Fibroblast of lung (primary cell): Measurements from ENCODE around the gene FOXD1.

Source experiments
- CTCF ChIP-seq, 2 donors: IDR thresholded peaks in 1 of 2; conservative IDR thresholded peaks in 1 of 2; 1 replicate in 1 of 2; 2 replicates in 1 of 2; pipeline ENCODE4 v1.5.1; 2011 to 2012; ENCODE audit warnings: low read length in 2 of 2, control low read depth in 1 of 2, inconsistent platforms in 1 of 2, low read depth in 1 of 2, mild to moderate bottlenecking in 1 of 2
- EZH2 ChIP-seq: IDR thresholded peaks from 2 replicates; pipeline ENCODE4 v1.5.1; 2012; ENCODE audit warnings: low read length, control low read depth, mild to moderate bottlenecking; ENCODE audit errors: missing control alignments

DNA sequence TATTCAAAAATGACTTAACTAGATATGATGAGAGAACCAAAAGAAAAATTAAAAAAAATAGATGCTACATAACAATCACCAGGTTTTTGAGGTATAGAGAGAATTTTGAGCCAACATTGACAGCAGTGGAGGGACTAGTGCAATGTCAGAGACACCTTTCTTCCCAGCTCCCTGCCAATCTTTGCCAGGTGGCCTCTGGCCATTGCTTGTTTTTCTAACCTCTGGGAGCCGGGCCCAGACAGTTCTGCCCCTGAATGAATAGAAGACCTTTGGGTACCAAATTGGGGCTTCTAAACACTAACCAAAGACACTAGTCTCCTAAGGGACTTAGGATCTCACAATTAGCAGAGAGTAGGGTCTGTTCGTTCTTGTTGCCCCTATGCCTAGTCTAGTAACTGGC is 33.4 kb downstream of the FOXD1 start:
- TF ChIP-seq CTCF (conservative IDR thresholded peaks at IDR 0.05 in 1 of 2, IDR thresholded peaks at IDR 0.05 in 1 of 2; ENCODE audit: low read depth in 1 of 2, low read length in 2 of 2) (no peak), EZH2 (no peak)
